HuH-7.5 (cell line): ENCODE data around the gene FGR.

Experiments
- DNase-seq: peaks from one replicate; pipeline ENCODE4 v3.0.0; 2011; ENCODE audit warnings: low spot score

The FGR gene

DNA sequence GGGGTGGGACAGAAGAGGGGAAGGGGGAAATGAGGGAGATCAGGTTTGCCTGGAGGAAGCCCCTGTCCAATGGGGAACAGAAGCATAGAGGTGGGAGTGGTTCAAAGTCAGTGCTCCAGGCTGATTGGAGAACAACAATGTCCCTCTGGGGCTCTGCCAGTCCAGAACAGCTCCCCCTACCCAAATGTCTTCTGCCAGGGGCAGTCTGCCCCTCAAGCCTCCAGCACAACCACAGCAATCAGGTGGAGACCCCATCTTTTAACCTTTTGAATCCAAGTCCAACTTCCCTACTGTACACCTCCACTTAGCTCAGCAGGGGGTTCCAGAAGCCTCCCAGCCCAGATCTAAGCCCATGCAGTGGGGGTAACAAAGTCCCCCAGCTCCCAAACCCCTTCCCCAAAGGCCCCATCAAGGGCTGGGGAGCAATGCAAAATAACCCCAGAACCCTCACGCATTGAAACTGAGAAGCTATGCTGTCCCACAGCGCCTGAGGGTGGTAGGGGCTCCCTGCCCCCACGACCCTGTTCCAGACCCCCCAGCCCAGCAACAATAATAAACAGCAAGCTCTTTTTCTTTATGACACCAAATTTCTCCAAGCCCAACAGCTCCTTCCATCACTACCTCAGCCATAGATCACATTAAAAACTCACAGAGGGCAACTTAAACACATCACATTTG is 34.3 kb downstream of the FGR start:
- DNase-seq = no peak

DNA sequence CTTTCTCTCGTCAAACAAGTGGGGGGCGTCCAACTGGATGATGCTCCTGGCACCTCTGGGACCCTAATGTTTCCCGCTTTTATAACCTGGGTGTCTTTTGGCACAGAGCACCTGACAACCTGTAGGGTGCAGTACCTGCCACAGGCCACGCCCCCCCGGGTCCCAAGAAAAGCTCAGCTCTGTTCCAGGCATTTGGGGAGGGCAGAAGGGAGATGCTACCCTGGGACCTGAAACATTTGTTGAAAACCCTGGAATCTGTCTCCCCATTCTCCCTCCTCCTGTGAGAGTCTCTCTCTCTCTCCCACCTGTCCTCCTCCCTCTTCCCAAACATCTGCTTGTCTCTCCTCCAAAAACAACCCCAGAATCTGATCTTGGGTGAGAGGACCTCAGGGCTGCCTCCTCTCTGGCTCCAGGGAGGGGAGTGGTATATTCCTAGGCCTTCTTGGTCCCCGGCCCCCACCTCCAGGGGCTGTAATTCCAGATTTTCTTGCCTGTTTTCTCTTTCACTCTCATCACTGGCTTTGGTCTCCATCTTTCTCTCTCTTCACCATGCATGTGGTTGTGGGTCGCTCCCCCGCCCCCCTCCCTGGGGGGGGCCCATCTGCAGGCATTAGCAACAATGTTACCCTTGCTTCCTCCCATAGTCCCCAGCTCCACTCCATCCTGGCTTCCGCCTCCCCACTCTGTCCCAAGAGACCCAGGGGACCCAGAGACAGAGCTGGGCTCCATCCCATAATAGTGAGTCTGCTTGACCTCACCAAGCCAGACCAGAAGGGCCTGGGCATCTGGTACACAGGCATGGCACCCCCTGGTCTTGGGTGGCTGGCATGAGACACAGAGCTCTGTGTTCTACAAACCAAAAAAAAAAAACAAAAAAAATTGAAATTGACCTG is 35.1 kb downstream of the FGR start:
- no peak for DNase-seq

DNA sequence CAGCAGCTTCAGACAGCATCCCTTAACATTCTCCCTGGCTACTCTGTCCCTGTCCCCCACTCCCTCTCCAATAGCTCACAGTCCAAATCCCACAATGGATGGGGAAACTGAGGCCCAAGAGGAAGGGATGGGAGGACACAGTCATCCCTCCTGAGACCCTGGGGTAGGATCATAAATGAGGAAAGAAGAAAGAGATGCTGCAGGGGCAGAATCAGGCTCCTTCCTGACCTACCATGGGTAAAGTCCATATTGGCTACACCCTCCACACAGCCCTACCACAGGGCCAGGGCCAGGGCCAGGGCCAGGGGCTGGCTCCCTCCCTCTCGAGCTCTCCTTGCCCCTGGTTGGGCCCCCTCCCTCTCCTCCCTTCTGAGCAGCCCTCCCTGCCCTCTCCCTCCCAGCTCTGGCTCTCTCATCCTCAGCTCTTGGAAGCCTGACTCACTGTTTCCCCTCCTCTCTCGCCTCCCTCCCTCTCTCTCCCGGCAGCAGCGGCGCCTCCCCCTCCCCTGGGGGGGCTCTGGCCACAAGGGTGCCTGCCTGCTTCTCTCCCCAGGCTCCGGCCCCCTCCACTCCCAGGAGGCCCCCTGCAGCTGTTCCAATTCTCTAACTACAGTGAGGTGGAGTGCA is 36.0 kb downstream of the FGR start:
- DNase-seq = no peak

DNA sequence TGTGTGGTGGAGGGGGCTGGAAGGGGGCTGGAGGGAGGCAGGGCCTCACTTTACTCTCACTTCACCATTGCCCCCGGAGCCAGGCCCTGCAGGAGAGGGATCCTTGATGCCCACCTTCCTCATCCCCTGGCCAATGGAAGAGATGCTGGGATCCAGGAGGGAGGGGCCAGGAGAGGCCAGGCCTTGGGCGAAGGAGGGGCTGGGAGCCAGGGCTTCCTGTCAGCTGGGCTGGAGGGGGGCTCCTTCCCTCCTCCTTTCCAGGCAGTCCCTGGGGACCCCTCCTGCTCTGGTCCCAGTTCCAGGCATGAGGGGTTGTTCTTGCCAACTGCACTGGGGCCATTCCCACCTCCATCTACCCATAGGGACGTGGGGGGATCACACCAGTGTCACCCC is 36.7 kb downstream of the FGR start:
- DNase-seq = no peak

DNA sequence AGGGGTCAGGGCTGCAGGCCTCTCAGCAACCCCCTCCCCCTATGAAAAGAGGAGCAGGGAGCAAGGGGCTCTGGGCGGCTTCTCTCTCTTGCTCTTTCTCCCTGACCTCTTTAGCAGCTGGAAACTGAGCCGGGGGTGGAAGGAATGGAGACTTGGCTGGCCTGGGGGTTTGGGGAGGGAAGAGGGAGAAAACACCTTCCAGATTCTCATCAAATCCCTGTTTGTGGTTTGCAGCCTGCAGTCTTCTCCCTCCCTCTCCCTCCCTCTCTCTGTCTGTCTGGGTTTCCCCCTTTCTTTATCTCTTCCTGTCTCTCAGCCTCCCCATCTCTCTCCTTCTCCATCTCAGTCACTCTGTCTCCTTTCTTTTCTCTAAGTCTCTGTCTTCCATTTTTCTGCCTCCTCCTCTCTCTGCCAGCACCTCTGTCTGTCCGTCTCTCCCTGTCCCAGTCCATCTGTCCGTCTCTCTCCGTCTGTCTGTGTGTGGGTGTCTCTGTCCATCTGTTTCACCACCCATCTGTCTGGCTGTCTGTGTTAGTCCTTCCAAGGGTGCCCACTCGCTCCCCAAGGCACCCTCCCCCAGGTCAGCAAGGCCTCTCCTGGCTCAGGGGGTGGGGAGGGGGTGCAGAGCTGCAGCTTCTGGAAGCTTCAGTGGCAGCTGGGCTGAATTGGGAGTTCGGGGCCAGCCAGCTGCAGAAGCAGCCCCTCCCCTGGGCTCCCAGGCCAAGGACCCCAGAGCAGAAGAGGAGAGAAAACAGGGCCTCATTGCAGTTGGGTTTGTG is 37.3 kb downstream of the FGR start:
- no peak for DNase-seq

DNA sequence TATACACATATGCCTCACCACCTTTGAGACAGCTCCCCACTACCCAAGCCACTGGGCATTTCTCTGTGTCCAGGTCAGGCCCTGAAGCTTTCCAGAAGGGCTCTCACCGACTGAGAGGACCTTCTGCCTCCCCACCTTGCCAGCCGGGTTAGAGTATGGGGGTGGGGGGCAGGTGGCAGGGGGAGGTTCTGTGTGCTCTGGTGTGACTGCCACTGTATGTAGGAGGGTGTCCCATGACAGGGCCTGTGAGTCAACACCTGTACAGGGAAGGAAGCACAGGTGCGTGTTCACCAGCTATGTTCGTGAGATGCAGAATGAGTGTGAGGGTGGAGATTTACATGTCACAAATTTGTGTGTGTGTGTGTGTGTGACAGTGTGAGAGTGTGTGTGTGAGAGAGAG is 38.0 kb downstream of the FGR start:
- DNase-seq = no peak

DNA sequence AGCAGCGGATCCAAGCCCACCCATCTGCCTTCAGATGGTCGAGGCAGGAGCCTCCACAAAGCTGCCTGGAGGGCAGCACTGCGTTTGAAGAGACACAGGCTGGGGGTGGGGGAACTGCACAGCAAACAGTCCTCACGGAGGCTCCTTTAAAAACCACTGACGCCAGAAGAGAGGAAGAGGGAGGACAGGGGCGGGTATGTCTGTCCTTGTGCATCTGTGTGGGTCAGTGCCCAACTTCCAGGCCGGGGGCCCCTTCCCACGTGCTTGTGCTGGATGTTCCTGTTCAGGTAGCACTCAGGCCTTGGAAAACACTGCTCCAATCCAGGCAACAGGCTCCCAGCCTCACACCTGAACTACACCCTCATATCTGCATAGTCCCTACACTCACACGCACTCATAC is 38.7 kb downstream of the FGR start:
- no peak for DNase-seq

DNA sequence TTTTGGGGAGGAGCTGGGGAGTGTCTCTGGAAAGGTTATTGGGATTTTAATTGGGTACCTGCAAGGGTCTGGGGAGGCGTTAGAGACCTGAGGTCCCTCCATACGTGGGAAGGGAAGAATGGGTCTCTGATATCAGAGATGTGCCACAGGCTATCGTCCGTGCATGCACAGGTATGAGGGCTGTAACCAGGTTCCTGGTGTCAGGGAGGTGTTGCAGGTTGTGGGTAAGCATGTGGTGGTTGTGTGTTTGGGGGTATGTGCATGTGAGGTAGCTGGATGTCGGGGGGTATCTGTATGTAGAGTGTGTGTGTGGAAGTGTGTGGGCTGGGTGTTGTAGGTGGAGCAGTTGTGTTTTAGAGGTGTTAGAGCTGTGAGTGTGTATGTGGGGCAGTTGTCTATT is 39.4 kb downstream of the FGR start:
- DNase-seq = no peak

DNA sequence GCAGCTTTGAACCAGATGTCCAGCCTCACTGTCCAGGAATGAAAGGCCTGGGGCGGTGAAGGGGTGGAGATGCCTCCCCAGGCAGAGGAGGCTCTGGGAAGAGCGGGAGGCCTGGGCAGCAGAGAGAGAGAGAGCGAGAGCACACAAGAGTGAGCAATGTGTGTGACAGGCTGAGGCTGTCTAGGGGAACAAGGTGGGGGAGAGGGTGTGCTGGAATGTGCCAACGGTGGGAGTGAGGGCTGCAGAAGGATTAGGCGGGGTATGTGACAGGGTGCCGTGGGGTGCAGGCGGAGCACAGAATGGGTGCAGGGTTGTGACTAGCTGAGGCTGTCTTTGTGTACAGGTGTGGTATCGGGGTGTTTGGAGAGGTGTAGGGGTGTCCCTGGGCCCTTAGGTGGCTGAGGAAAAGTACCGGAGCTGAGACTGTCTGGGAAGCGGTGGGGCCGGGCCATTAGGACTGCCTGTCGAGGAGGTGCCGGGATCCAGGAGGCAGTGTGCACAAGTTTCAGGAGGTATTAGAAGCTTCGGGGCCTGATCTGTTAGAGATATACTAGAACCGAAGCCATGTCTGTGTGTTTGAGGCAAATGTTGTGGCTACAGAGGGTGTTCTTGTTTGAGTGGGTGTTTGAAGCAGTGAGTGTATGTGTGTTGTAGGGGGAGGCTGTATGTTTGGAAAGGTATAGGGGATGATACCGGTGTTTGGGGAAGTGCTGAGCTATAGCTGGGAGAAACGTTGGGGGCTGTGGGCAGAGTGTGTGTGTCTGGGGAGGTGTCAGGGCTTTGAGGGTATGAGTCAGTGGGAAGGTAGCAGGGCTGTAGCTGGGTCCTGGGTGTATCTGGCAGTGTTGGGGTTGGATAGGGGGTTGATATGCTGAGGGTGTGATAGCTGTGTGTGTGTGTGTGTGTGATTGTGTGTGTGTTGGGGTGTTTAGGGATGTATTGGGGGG is 40.1 kb downstream of the FGR start:
- no peak for DNase-seq

DNA sequence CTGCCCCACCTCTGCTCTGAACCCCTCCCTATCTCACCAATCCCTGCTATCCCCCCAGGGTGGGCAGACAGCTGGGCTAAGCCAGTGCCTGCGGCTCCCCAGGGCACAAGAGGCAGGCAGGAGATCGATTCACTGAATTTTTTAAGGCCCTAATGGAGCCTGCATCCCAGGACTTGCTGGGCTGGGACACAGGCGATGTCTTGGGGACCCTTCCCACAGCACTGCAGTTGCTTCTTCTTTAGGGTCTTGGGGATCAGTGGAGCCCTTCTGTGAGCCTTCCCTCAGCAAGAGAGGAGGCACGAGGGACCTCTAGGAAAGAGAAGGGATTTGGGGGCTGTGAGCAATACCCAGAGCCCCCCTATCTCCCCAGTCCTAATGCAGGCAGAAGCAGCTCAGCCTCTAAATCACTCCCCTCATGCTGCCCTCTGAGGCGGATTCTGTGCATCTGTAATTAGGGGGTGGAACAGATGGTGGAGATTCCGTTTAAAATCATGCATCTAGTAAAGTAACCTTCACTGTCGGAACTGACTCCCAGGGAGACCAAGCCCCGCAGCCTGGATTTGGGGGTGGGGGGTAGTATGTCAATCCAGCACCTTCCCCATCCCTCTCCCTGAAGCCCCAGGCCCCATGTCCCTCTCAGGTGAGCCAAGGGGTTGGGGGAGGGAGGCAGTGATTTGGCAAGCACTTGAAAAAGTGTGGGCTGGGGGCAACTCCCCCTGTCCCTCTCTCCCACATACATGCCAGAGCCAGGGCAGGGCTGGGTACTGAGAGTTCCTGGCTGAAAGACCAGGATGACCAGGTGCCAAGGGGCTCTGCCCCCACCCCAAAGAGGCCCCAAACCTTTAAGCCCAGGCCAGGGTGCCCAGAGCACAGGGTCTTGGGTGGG is 41.1 kb downstream of the FGR start:
- no peak for DNase-seq

DNA sequence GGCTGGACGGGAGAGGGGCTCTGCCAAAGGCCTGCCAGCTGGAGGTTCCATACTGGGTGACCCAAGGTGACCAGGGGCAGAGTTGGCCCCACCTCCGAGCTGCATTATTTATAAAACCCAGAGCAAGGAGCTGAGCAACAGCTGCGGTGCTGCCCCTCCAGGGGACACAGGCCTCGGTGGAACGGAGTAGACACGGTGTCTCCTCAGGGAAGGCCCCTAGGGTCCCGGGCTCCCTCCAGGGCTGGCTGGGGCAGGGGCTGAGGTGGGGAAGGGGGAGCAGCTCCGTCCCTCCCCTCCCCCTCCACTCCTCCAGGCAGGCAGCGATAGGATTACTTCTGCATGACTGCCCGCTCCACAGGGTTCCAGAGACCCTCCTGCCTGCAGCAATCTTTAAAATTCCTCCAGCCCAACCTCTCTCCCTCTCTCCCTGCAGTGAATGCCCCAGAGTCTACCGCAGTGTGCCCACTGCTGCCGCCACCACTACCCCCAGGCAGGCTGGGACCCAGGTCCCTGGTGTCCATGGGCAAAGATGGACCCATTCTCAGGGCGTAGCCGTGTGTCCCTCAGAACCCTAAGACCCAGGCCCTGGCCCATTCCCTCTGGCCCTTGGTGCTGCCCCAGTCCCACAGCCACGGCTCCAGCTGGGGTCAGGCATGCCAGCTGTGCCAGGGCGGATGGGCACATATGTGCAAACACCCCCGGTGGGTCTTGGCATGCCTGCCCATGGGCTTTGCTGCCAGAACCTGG is 41.9 kb downstream of the FGR start:
- no peak for DNase-seq

DNA sequence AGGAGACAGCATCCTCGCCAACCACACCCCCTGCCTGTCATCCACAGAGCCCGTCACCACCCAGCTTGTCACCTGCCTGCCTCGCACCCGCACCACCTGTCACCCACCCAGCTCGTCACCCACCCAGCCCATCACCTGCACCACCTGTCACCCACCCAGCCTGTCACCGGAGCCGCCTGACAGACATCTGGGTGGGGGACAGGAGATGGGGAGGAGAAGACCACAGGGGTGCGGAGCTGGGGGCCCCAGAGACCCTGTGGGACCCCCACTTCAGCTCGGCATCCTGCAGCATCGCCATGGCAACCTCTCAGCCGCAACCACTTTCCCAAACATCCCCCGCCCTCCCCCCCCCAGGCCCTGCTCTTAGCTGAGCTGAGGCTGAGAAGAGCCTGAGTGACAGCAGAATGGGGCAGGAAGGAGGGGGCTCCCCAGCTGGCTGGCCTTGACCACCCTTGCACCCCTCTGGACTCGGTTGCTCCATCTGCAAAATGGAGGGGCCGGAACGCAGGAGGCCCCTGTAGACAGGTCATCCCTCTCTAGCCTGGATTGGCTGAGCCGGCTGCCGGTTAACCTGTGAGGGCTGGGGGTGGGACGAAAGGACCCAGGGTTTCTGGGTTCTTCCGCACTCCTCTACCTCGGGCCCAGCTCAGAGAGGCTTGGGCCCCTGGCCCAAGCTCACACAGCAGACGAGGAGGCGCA is 42.6 kb downstream of the FGR start:
- DNase-seq = no peak

DNA sequence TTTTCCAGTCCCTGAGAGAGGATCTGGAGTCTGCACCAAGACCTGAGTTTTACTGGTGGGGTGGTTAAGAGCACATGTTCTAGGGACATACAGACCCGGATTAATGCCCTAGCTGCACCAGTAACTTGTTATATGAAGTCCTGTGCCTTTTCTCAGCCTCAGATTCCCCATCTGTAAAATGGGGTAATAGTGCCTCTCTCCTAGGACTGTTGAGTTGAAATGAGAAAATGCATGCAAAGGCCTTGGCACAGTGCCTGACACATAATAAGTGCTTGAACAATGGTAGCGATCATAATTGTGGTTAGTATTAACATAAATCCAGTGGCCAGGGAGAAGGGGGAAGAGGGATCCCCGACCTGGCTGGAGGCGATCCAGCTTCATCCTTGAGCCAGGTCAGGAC is 43.4 kb downstream of the FGR start:
- no peak for DNase-seq

DNA sequence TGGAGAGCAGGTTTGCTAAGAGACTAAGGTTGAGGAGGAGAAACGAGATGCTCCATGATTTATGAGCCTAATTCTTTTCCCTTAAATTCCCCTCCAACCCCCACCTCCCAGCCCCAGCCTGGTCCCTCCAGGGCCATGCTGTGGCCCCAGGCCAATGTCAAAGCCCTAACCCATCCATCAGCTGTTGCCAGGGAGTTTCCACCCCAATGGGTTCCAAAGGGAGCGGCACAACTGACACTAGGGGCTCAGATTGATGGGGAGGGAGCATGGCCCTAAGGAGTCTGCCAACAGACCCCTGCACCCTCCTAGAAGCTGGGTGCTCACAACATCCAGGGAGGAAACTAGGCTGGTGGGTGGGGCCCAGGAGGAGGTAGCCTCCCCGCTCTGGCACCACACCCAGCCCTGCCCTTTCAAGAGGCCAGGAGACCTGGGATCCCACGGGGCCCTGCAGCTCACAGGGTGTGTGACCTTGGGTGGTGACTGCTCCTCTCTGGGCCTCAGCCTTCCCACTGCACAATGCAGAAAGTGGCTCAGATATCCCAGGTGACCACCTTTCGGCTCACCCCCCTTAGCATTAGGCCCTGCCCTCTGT is 44.0 kb downstream of the FGR start:
- no peak for DNase-seq

DNA sequence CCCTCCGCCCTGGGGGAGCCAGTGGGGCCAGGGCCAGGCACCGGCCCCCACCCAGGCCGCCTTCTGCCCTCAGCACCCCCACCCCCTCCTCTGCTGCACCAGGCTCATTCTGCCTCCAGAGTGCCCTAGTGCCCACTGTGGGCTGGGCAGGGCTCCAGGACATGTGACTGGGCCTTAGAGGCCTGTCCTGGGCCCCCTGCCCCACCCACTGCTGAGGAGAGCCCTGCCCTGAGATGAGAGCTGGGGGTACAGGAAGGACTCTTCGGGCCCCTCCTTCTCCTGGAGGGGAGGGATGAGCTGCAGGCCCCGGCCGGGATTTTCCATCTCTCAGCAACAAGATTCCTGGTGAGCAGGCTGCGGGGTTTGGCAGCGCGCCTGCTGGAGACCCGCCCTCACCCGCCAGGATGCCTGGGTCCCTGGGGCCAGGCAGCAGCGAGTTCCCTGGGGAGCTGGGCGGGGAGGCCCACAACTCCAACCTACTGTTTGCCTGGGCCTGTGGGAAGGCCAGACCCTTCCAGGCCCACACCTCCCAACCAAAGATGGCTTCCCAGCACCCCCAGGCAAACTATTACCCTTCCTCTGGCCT is 45.1 kb downstream of the FGR start:
- DNase-seq = no peak

DNA sequence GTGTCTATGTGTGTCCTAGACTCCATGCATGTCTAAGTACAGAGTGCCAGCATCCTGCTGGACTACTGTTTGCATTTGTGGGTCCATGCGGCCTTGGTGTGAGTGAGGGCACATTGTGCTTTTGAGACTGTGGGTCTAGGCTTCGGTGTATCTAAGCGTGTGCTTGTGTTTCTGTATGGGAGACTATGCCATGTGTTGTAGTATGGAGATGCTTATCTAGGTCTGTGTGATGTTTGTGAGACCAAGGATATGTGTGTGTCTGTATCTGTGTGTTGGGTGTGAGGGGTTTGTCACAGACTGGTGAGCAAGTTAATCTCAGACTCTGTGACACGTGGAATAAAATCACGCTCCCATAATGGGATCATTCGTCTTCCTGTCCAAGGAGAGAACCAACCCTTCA is 45.5 kb downstream of the FGR start:
- no peak for DNase-seq

DNA sequence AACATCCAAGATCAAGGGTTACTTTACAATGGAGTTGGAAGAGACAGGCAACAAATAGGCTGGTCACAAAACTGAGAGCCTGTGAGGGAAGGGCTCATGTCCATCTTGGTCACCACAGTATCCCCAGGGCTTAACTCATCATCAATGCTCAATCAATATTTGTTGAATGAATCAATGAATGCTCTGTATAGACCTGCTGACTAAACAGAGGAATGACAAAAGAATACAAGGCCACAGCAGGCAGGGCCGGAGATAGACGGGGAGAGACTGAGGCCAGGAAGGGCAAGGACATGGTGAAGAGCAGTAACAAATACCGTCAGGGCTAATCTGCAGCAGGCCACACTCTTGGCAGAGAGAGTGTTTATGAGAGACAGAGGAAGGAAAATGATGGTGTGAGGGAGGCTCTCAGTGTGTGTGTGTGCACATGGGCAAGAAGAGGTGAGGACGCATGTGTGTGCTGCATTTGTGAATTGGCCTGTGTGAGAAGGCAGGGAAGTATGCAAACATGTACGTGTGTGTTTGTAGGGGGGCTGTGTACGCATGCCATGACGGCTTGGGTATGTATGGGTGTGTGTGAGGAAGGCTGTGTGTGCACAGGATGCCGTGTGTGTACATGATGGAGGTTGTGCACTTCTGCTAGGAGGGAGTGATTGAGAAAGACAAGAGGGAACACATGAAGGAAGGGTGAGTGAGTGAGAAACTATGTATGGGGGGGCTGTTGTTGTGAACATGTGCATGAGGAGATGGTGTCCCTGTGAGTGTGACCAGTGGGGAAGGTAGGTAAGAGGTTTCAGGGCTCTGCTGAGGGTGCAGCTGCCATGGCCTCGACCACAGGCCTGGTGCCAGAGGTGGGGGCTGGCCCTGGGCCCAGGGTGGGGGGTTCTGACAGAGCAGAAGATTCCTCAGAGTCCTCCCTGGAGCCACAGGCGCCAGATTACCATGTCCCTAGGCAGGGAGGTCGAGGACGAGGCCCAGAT is 46.4 kb downstream of the FGR start:
- no peak for DNase-seq
